H9 (cell line): ENCODE data around the gene HMOX1. TPM values are rescaled to one million over a fixed set of nuclear protein-coding genes. Genes with fewer than 3 reads are reported as not detected.
A peak's percentile ranks its signal among the peaks of the same experiment; 100 is the strongest.

Experiments used
- DNase-seq: peaks from one replicate; pipeline ENCODE4 v3.0.0-alpha.2; 2017
- H2AFZ ChIP-seq: one replicate; pipeline ENCODE4 v1.6.1; 2013; ENCODE audit warnings: mild to moderate bottlenecking, low read length, control low read depth, moderate library complexity
- H2AK5ac ChIP-seq: 2 replicates; pipeline ENCODE4 v1.6.1; 2013; ENCODE audit warnings: low read length, control low read depth, mixed read lengths; ENCODE audit not compliant: insufficient read length
- H2BK120ac ChIP-seq: one replicate; pipeline ENCODE4 v1.6.1; 2013; ENCODE audit warnings: low read depth, mild to moderate bottlenecking, low read length, control low read depth, inconsistent platforms; ENCODE audit not compliant: poor library complexity, severe bottlenecking
- H2BK12ac ChIP-seq: 2 replicates; pipeline ENCODE4 v1.6.1; 2013; ENCODE audit warnings: low read length, control low read depth, mixed read lengths, low read depth; ENCODE audit not compliant: insufficient read length
- H2BK15ac ChIP-seq: 2 replicates; pipeline ENCODE4 v1.6.1; 2013; ENCODE audit warnings: low read depth, low read length, control low read depth
- H2BK20ac ChIP-seq: one replicate; pipeline ENCODE4 v1.6.1; 2013; ENCODE audit warnings: low read depth, mild to moderate bottlenecking, low read length, control low read depth, inconsistent platforms; ENCODE audit not compliant: poor library complexity, severe bottlenecking
- H2BK5ac ChIP-seq: 2 replicates; pipeline ENCODE4 v1.6.1; 2013; ENCODE audit warnings: low read length, control low read depth, mixed read lengths; ENCODE audit not compliant: insufficient read length
- H3K14ac ChIP-seq: 2 replicates; pipeline ENCODE4 v1.6.1; 2013; ENCODE audit warnings: low read length, control low read depth; ENCODE audit not compliant: insufficient read depth
- H3K18ac ChIP-seq: 2 replicates; pipeline ENCODE4 v1.6.1; 2013; ENCODE audit warnings: low read depth, mild to moderate bottlenecking, mixed read lengths, low read length, control low read depth; ENCODE audit not compliant: insufficient read length
- H3K23ac ChIP-seq: 2 replicates; pipeline ENCODE4 v1.6.1; 2013; ENCODE audit warnings: low read length, control low read depth, mixed read lengths, low read depth; ENCODE audit not compliant: insufficient read length
- H3K23me2 ChIP-seq: 2 replicates; pipeline ENCODE4 v1.6.1; 2013; ENCODE audit warnings: low read depth, mild to moderate bottlenecking, mixed read lengths, low read length, control low read depth; ENCODE audit not compliant: insufficient read length, poor library complexity, severe bottlenecking
- H3K27ac ChIP-seq: 2 replicates; pipeline ENCODE4 v1.5.1; 2013; ENCODE audit warnings: low read length, control low read depth, mixed read lengths, low read depth; ENCODE audit not compliant: insufficient read length
- H3K27me3 ChIP-seq: 2 replicates; pipeline ENCODE4 v1.6.1; 2013; ENCODE audit warnings: low read length, control low read depth, inconsistent platforms; ENCODE audit not compliant: insufficient read depth
- H3K4ac ChIP-seq: 2 replicates; pipeline ENCODE4 v1.6.1; 2013; ENCODE audit warnings: low read depth, mild to moderate bottlenecking, control low read depth, inconsistent platforms, low read length, moderate library complexity
- H3K4me1 ChIP-seq: 2 replicates; pipeline ENCODE4 v1.6.1; 2013; ENCODE audit warnings: low read length, control low read depth, inconsistent platforms; ENCODE audit not compliant: insufficient read depth
- H3K4me2 ChIP-seq: 2 replicates; pipeline ENCODE4 v1.6.1; 2013; ENCODE audit warnings: low read length, control low read depth, mixed read lengths; ENCODE audit not compliant: insufficient read length, insufficient read depth
- H3K56ac ChIP-seq: 2 replicates; pipeline ENCODE4 v1.6.1; 2013; ENCODE audit warnings: low read depth, mild to moderate bottlenecking, mixed read lengths, low read length, control low read depth; ENCODE audit not compliant: insufficient read length
- H3K79me1 ChIP-seq: 2 replicates; pipeline ENCODE4 v1.6.1; 2013; ENCODE audit warnings: low read depth, mild to moderate bottlenecking, moderate library complexity, low read length, control low read depth, inconsistent platforms; ENCODE audit not compliant: insufficient read depth, poor library complexity, severe bottlenecking
- H3K79me2 ChIP-seq: 2 replicates; pipeline ENCODE4 v1.6.1; 2013; ENCODE audit warnings: low read length, control low read depth, inconsistent platforms; ENCODE audit not compliant: insufficient read depth
- H3K9ac ChIP-seq: 2 replicates; pipeline ENCODE4 v1.6.1; 2013; ENCODE audit warnings: low read length, control low read depth, mixed read lengths; ENCODE audit not compliant: insufficient read length; ENCODE audit errors: extremely low read depth
- H3K9me3 ChIP-seq: one replicate; pipeline ENCODE4 v1.6.1; 2013; ENCODE audit warnings: low read depth, low read length, inconsistent platforms; ENCODE audit not compliant: control insufficient read depth
- H3T11ph ChIP-seq: one replicate; pipeline ENCODE4 v1.6.1; 2013; ENCODE audit warnings: mild to moderate bottlenecking, low read length, control low read depth, inconsistent platforms
- H4K20me1 ChIP-seq: one replicate; pipeline ENCODE4 v1.6.1; 2013; ENCODE audit not compliant: control insufficient read depth, insufficient read length, insufficient read depth
- H4K5ac ChIP-seq: 2 replicates; pipeline ENCODE4 v1.6.1; 2013; ENCODE audit warnings: low read depth, mild to moderate bottlenecking, mixed read lengths, low read length, control low read depth; ENCODE audit not compliant: insufficient read length
- H4K8ac ChIP-seq: replicated peaks from 2 replicates; pipeline ENCODE4 v1.6.1; 2013; ENCODE audit warnings: low read length, control low read depth, mixed read lengths, low read depth; ENCODE audit not compliant: insufficient read length
- H4K91ac ChIP-seq: 2 replicates; pipeline ENCODE4 v1.6.1; 2013; ENCODE audit warnings: low read depth, mild to moderate bottlenecking, moderate library complexity, mixed read lengths, low read length, control low read depth; ENCODE audit not compliant: insufficient read length
- H3K27ac Mint-ChIP-seq, 3 experiments: 2 replicates in 2 of 3; 3 replicates in 1 of 3; pipeline ENCODE4 v1.8.0; 2020 to 2021; ENCODE audit warnings: mixed read lengths in 3 of 3, mild to moderate bottlenecking in 1 of 3, moderate library complexity in 1 of 3
- H3K27me3 Mint-ChIP-seq: 2 replicates; pipeline ENCODE4 v1.8.0; 2021; ENCODE audit warnings: low read depth, mild to moderate bottlenecking, moderate library complexity, mixed read lengths
- H3K36me3 Mint-ChIP-seq, 3 experiments: 2 replicates in 2 of 3; 3 replicates in 1 of 3; pipeline ENCODE4 v1.8.0; 2020 to 2021; ENCODE audit warnings: low read depth in 3 of 3, mixed read lengths in 3 of 3; ENCODE audit not compliant: insufficient read depth in 1 of 3
- H3K4me1 Mint-ChIP-seq, 2 experiments: 2 replicates each; pipeline ENCODE4 v1.8.0; 2020; ENCODE audit warnings: mixed read lengths in 2 of 2
- H3K4me3 Mint-ChIP-seq, 2 experiments: 2 replicates in 1 of 2; 3 replicates in 1 of 2; pipeline ENCODE4 v1.8.0; 2020 to 2021; ENCODE audit warnings: mild to moderate bottlenecking in 2 of 2, mixed read lengths in 2 of 2, moderate library complexity in 1 of 2
- H3K9me3 Mint-ChIP-seq, 2 experiments: 2 replicates in 1 of 2; 3 replicates in 1 of 2; pipeline ENCODE4 v1.8.0; 2020; ENCODE audit warnings: mild to moderate bottlenecking in 2 of 2, mixed read lengths in 2 of 2, moderate library complexity in 1 of 2
- WGBS: extraction: QIAGEN DNeasy Blood & Tissue Kit; methylation state at CpG from one replicate; pipeline ENCODE4 v1.1.7; 2013; ENCODE audit warnings: missing lambda C conversion rate, low lambda C conversion rate, mixed read lengths; ENCODE audit not compliant: insufficient read length; ENCODE audit errors: extremely low coverage; 5-methylcytosine and 5-hydroxymethylcytosine counted together
- total RNA-seq: library from RNA; stranded (reverse); gene quantifications from 2 replicates; pipeline ENCODE4 v1.2.1, GENCODE V29; 2021
- TF ChIP-seq, protein P1 (sequence below): fragments of 200-600 bp; sonication (generic); conservative IDR thresholded peaks from 3 replicates; pipeline ENCODE4 v1.8.0; 2021; ENCODE audit warnings: antibody characterized with exemption, mild to moderate bottlenecking

The HMOX1 gene
- total RNA-seq, 1 experiment from 2014 or later = 22.7 TPM

GRCh38 chr22:35345808-35346505 is 34.9 kb upstream of the HMOX1 start:
- Mint-ChIP-seq H3K4me3 (no peak overlapping the region), H3K9me3 (no peaks in the 10 kb centered on the region), H3K4me1 (peaks cover 4 to 12% of the 10 kb centered on the region in 2 experiments; a peak in 3 of 4 replicates), H3K36me3 (peaks cover under 1 to 1% (median 1%) of the 10 kb centered on the region in 3 experiments; a peak in 4 of 7 replicates), H3K27me3 (peaks cover under 1% of the 10 kb centered on the region), H3K27ac (peak overlapping the region in 2 of 3 experiments; percentile 21 to 91; a peak in 3 of 7 replicates)
- no peak overlapping the region for H3K27ac ChIP-seq
- H2BK120ac ChIP-seq = no peak overlapping the region
- no peak overlapping the region for H4K91ac ChIP-seq
- DNase-seq = no peak
- H3K4me2 ChIP-seq = no peak overlapping the region
- H3K79me2 ChIP-seq = no peaks in the 10 kb centered on the region; the same call in 1 of the 2 replicates
- no peak overlapping the region for H3K18ac ChIP-seq
- H3T11ph ChIP-seq = no peak overlapping the region
- H2AK5ac ChIP-seq = no peak overlapping the region
- H2AFZ ChIP-seq = no peak overlapping the region
- no peak overlapping the region for H3K23ac ChIP-seq
- H4K20me1 ChIP-seq = no peaks in the 10 kb centered on the region
- no peaks in the 10 kb centered on the region for H3K27me3 ChIP-seq
- no peak overlapping the region; the same call in 1 of the 2 replicates for H3K14ac ChIP-seq
- WGBS = no CpG with 5 or more reads among the region's 11 CpGs
- H3K23me2 ChIP-seq = peaks cover under 1% of the 10 kb centered on the region
- TF ChIP-seq, protein P1, sequence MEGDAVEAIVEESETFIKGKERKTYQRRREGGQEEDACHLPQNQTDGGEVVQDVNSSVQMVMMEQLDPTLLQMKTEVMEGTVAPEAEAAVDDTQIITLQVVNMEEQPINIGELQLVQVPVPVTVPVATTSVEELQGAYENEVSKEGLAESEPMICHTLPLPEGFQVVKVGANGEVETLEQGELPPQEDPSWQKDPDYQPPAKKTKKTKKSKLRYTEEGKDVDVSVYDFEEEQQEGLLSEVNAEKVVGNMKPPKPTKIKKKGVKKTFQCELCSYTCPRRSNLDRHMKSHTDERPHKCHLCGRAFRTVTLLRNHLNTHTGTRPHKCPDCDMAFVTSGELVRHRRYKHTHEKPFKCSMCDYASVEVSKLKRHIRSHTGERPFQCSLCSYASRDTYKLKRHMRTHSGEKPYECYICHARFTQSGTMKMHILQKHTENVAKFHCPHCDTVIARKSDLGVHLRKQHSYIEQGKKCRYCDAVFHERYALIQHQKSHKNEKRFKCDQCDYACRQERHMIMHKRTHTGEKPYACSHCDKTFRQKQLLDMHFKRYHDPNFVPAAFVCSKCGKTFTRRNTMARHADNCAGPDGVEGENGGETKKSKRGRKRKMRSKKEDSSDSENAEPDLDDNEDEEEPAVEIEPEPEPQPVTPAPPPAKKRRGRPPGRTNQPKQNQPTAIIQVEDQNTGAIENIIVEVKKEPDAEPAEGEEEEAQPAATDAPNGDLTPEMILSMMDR = no peak
- no peak overlapping the region for H4K8ac ChIP-seq
- H3K9ac ChIP-seq = no peak overlapping the region
- no peaks in the 10 kb centered on the region for H3K9me3 ChIP-seq
- H4K5ac ChIP-seq = no peak overlapping the region
- no peak overlapping the region for H2BK20ac ChIP-seq
- no peaks in the 10 kb centered on the region for H3K4me1 ChIP-seq
- no peak overlapping the region for H3K56ac ChIP-seq
- H2BK12ac ChIP-seq = no peak overlapping the region
- no peak overlapping the region for H2BK15ac ChIP-seq
- no peak overlapping the region for H2BK5ac ChIP-seq
- no peaks in the 10 kb centered on the region for H3K79me1 ChIP-seq
- H3K4ac ChIP-seq = no peak overlapping the region
